HEK293T (cell line): ENCODE results near the gene FAH.

Experiments
- CTBP1 ChIP-seq: fragments of 450-650 bp; IDR thresholded peaks from 2 replicates; pipeline ENCODE4 v1.6.1; 2016; ENCODE audit warnings: borderline replicate concordance
- FOXK2 ChIP-seq: fragments of 450-650 bp; IDR thresholded peaks from 2 replicates; pipeline ENCODE4 v1.6.1; 2016; ENCODE audit warnings: mild to moderate bottlenecking
- HDGF ChIP-seq: fragments of 450-650 bp; IDR thresholded peaks from 2 replicates; pipeline ENCODE4 v1.6.1; 2017; ENCODE audit warnings: antibody characterized with exemption, borderline replicate concordance
- TF ChIP-seq, protein P1 (sequence below): fragments of 450-650 bp; IDR thresholded peaks from 2 replicates; pipeline ENCODE4 v1.6.1; 2016

DNA sequence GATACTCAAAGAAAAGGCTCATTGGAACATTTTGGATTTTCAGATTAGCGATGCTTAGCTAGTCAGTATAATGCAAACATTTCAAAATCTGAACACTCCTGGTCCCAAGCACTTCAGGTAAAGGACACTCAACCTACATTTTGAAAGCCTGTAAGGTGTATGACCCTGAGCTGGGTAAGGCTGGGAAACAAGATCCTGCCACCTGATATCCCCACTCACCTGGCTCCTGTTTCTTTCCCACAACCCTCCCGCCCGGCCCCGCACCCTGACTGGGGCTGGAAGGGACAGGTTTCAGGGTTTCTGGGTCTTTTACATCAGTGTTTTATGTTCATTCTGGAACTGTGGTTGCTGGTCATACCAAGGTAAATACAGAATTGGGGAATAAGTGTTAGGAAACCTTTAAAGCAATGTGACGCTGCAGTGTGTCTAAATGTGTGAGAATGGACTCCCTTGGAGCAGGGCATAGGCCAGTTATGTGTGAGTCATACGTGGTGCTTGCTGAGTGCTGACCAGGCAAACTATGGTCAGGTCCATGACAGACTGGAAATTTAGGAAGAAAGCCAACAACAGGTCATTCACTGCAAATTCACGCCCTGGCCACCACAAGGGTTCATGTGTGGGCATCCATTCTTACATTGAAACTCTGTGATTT lies 76.3 kb downstream of the FAH start:
- TF ChIP-seq HDGF (no peak), FOXK2 (no peak), CTBP1 (no peak)
- TF ChIP-seq, protein P1, sequence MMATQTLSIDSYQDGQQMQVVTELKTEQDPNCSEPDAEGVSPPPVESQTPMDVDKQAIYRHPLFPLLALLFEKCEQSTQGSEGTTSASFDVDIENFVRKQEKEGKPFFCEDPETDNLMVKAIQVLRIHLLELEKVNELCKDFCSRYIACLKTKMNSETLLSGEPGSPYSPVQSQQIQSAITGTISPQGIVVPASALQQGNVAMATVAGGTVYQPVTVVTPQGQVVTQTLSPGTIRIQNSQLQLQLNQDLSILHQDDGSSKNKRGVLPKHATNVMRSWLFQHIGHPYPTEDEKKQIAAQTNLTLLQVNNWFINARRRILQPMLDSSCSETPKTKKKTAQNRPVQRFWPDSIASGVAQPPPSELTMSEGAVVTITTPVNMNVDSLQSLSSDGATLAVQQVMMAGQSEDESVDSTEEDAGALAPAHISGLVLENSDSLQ: no peak
